GM12878 (cell line): Measurements from ENCODE around the gene CHCHD3.

Source experiments
- BACH1 ChIP-seq: fragments of 450-650 bp; IDR thresholded peaks from 2 replicates; pipeline ENCODE4 v1.6.1; 2017; ENCODE audit warnings: mild to moderate bottlenecking, borderline replicate concordance
- BCL11A ChIP-seq: IDR thresholded peaks from 2 replicates; pipeline ENCODE4 v1.6.1; 2011; ENCODE audit warnings: low read depth, low read length
- CBFB ChIP-seq: IDR thresholded peaks from 2 replicates; pipeline ENCODE4 v1.6.1; 2016; ENCODE audit warnings: antibody characterized with exemption, low read depth
- CEBPB ChIP-seq, 2 experiments: fragments of 150-350 bp in 1 of 2; IDR thresholded peaks; 2 replicates each; pipeline ENCODE4 v1.6.1; 2012 to 2014; ENCODE audit warnings: low read depth in 2 of 2, low read length in 2 of 2, borderline replicate concordance in 1 of 2, inconsistent platforms in 1 of 2
- CTCF ChIP-seq, 3 experiments: IDR thresholded peaks in 2 of 3; conservative IDR thresholded peaks in 1 of 3; 2 replicates each; pipeline ENCODE4 v1.5.1; 2011; ENCODE audit warnings: low read depth in 3 of 3, low read length in 3 of 3, mild to moderate bottlenecking in 3 of 3, control low read depth in 2 of 3, moderate library complexity in 2 of 3, inconsistent platforms in 1 of 3, mixed read lengths in 1 of 3; ENCODE audit not compliant: control insufficient read depth in 2 of 3, insufficient read depth in 1 of 3; ENCODE audit errors: extremely low read depth in 1 of 3
- EED ChIP-seq: sonication (generic); IDR thresholded peaks from 2 replicates; pipeline ENCODE4 v1.6.1; 2016; ENCODE audit warnings: antibody characterized with exemption, low read depth
- EZH2 ChIP-seq: IDR thresholded peaks from 2 replicates; pipeline ENCODE4 v1.6.1; 2012; ENCODE audit warnings: low read depth, mild to moderate bottlenecking, control low read depth, inconsistent platforms, low read length, borderline replicate concordance; ENCODE audit not compliant: control insufficient read depth
- GATAD2B ChIP-seq: fragments of 450-650 bp; conservative IDR thresholded peaks from 2 replicates; pipeline ENCODE4 v1.6.1; 2017; ENCODE audit warnings: low read depth, mild to moderate bottlenecking, moderate library complexity
- POLR2A ChIP-seq: IDR thresholded peaks from 2 replicates; pipeline ENCODE4 v1.6.1; 2011; ENCODE audit warnings: low read depth, mild to moderate bottlenecking, low read length
- SMARCA5 ChIP-seq: fragments of 450-650 bp; IDR thresholded peaks from 2 replicates; pipeline ENCODE4 v1.6.1; 2017; ENCODE audit warnings: mild to moderate bottlenecking
- SRF ChIP-seq, 2 experiments: IDR thresholded peaks; 2 replicates each; pipeline ENCODE4 v1.6.1; 2011; ENCODE audit warnings: low read depth in 2 of 2, low read length in 2 of 2, mild to moderate bottlenecking in 1 of 2, moderate library complexity in 1 of 2
- TAF1 ChIP-seq: IDR thresholded peaks from 2 replicates; pipeline ENCODE4 v1.6.1; 2011; ENCODE audit warnings: mild to moderate bottlenecking, low read depth, low read length, borderline replicate concordance
- TF ChIP-seq, protein P1 (sequence below): fragments of 450-650 bp; formaldehyde crosslinking; IDR thresholded peaks from 2 replicates; pipeline ENCODE4 v1.4.0; 2022; ENCODE audit warnings: mild to moderate bottlenecking, moderate library complexity

DNA sequence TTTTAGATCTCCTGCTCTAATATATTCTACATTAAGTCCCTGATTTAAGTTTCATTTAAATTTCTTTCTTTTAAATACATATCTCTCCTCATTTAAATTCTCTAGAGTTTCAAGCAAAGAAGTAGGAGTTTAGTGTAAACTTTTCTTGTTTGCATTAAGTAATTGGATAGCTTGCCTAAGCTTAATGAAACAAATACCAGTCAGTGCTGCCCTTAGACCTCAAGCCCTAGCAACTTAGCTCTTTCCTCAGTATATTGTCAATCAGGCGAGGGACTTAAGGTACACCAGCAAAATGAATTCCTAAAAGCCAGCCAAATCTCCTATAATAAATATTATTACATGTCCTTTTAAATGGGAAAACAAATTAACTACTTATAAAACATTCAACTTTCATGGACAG, 101.5 kb downstream of the CHCHD3 start:
- TF ChIP-seq EED: no peak
- no peak for TF ChIP-seq CEBPB (IDR thresholded peaks at IDR 0.05; ENCODE audit: borderline replicate concordance in 1 of 2, low read depth in 2 of 2, low read length in 2 of 2)
- TF ChIP-seq GATAD2B: no peak
- no peak for TF ChIP-seq POLR2A
- TF ChIP-seq, protein P1, sequence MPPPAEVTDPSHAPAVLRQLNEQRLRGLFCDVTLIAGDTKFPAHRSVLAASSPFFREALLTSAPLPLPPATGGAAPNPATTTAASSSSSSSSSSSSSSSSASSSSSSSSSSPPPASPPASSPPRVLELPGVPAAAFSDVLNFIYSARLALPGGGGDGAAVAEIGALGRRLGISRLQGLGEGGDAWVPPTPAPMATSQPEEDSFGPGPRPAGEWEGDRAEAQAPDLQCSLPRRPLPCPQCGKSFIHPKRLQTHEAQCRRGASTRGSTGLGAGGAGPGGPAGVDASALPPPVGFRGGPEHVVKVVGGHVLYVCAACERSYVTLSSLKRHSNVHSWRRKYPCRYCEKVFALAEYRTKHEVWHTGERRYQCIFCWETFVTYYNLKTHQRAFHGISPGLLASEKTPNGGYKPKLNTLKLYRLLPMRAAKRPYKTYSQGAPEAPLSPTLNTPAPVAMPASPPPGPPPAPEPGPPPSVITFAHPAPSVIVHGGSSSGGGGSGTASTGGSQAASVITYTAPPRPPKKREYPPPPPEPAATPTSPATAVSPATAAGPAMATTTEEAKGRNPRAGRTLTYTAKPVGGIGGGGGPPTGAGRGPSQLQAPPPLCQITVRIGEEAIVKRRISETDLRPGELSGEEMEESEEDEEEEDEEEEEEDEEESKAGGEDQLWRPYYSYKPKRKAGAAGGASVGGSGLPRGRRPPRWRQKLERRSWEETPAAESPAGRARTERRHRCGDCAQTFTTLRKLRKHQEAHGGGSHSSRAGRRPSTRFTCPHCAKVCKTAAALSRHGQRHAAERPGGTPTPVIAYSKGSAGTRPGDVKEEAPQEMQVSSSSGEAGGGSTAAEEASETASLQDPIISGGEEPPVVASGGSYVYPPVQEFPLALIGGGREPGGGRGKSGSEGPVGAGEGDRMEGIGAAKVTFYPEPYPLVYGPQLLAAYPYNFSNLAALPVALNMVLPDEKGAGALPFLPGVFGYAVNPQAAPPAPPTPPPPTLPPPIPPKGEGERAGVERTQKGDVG (CRISPR knock-in tag): no peak
- TF ChIP-seq BACH1: no peak
- no peak for TF ChIP-seq CTCF (IDR thresholded peaks at IDR 0.05 in 2 of 3, conservative IDR thresholded peaks at IDR 0.05 in 1 of 3; ENCODE audit: control insufficient read depth in 2 of 3, extremely low read depth in 1 of 3, insufficient read depth in 1 of 3, low read depth in 3 of 3, low read length in 3 of 3)
- no peak for TF ChIP-seq SRF (IDR thresholded peaks at IDR 0.05; ENCODE audit: low read depth in 2 of 2, low read length in 2 of 2)
- no peak for TF ChIP-seq SMARCA5
- no peak for TF ChIP-seq CBFB
- no peak for TF ChIP-seq TAF1
- TF ChIP-seq EZH2: no peak
- TF ChIP-seq BCL11A: no peak
